ENCODE measurements around the gene SDK1. TPM values are rescaled to one million over a fixed set of nuclear protein-coding genes. Genes with fewer than 3 reads are reported as not detected.

Gene SDK1
- total and polyA plus RNA-seq, 2 donors (not counting 3 experiments of a cell fraction or from before 2014, with no cell fraction given): 1.6 to 3.9 TPM

- dilution Hi-C loops (cut with MboI; ENCODE audit: extremely low pct_ligation_motif_present, low sequenced_read_pairs): no loop called here
- Histone ChIP-seq H3K4me3 (replicated peaks in 1 of 3; ENCODE audit: insufficient read depth in 1 of 3, low read depth in 1 of 3, low read length in 3 of 3) (no peak overlapping the region), H3K4me1 (ENCODE audit: control insufficient read depth, extremely low read depth, insufficient read depth, low read length) (no peaks in the 10 kb centered on the region), H3K27ac (ENCODE audit: insufficient read depth, low read depth, low read length) (no peak overlapping the region), H4K20me1 (replicated peaks; ENCODE audit: control insufficient read depth, extremely low read depth, insufficient read depth, low read length) (no peaks in the 10 kb centered on the region), H3K9me1 (replicated peaks; ENCODE audit: control insufficient read depth, extremely low read depth, insufficient read depth, low read length) (no peaks in the 10 kb centered on the region), H2AFZ (ENCODE audit: low read depth, low read length) (no peak overlapping the region), H3K4me2 (ENCODE audit: insufficient read depth, low read length) (no peak overlapping the region), H3K36me3 (ENCODE audit: control insufficient read depth in 2 of 2, extremely low read depth in 1 of 2, insufficient read depth in 2 of 2, low read length in 2 of 2) (no peaks in the 10 kb centered on the region), H3K9me3 (replicated peaks; ENCODE audit: control insufficient read depth, insufficient read depth, low read length) (no peaks in the 10 kb centered on the region), H3K9ac (replicated peaks; ENCODE audit: extremely low read depth, insufficient read depth, low read length) (no peak overlapping the region), H3K27me3 (ENCODE audit: control insufficient read depth in 2 of 2, insufficient read depth in 2 of 2, low read length in 2 of 2) (no peaks in the 10 kb centered on the region), H3K79me2 (ENCODE audit: control insufficient read depth, insufficient read depth, low read length) (no peaks in the 10 kb centered on the region)
- no TSS peak for BruUV-seq (replicated peaks)
- intact Hi-C loops (cut with micrococcal nuclease): no loop called here
- DNase-seq (ENCODE audit: low read depth, low spot score) (no peak), FAIRE-seq (no peak)
- CTCF ChIA-PET: no interaction called here
- POLR2A ChIA-PET: no interaction called here
- TF ChIP-seq MYC (IDR thresholded peaks at IDR 0.05; ENCODE audit: low read depth, low read length) (no peak), MAX (IDR thresholded peaks at IDR 0.05; ENCODE audit: insufficient read depth, insufficient read length) (no peak), FOS (IDR thresholded peaks at IDR 0.05; ENCODE audit: borderline replicate concordance, insufficient read depth, low read length) (no peak), POLR2A (IDR thresholded peaks at IDR 0.05; ENCODE audit: low read depth, low read length) (no peak), EZH2 (IDR thresholded peaks at IDR 0.05; ENCODE audit: borderline replicate concordance, low read depth, low read length, severe bottlenecking) (no peak)
Measured at GRCh38 chr7:3486841-3487240, 185.8 kb downstream of the SDK1 start.

- DNase-seq (ENCODE audit: low read depth, low spot score) (no peak), FAIRE-seq (no peak)
- Histone ChIP-seq H3K9me1 (replicated peaks; ENCODE audit: control insufficient read depth, extremely low read depth, insufficient read depth, low read length) (no peaks in the 10 kb centered on the region), H3K4me2 (ENCODE audit: insufficient read depth, low read length) (no peak overlapping the region), H3K79me2 (ENCODE audit: control insufficient read depth, insufficient read depth, low read length) (no peaks in the 10 kb centered on the region), H2AFZ (ENCODE audit: low read depth, low read length) (no peak overlapping the region), H3K4me1 (ENCODE audit: control insufficient read depth, extremely low read depth, insufficient read depth, low read length) (peaks cover 12% of the 10 kb centered on the region), H4K20me1 (replicated peaks; ENCODE audit: control insufficient read depth, extremely low read depth, insufficient read depth, low read length) (no peaks in the 10 kb centered on the region), H3K27ac (ENCODE audit: insufficient read depth, low read depth, low read length) (no peak overlapping the region), H3K27me3 (ENCODE audit: control insufficient read depth in 2 of 2, insufficient read depth in 2 of 2, low read length in 2 of 2) (no peaks in the 10 kb centered on the region), H3K9me3 (replicated peaks; ENCODE audit: control insufficient read depth, insufficient read depth, low read length) (no peaks in the 10 kb centered on the region), H3K4me3 (replicated peaks in 1 of 3; ENCODE audit: insufficient read depth in 1 of 3, low read depth in 1 of 3, low read length in 3 of 3) (no peak overlapping the region), H3K9ac (replicated peaks; ENCODE audit: extremely low read depth, insufficient read depth, low read length) (no peak overlapping the region), H3K36me3 (ENCODE audit: control insufficient read depth in 2 of 2, extremely low read depth in 1 of 2, insufficient read depth in 2 of 2, low read length in 2 of 2) (no peaks in the 10 kb centered on the region)
- CTCF ChIA-PET: interaction anchor here (0.9 kb wide), 1 partner anchor 9 kb away, joined by 3 read pairs; no protein-coding TSS in a partner anchor
- BruUV-seq (replicated peaks): no TSS peak
- no peak for TF ChIP-seq JUN (IDR thresholded peaks at IDR 0.05; ENCODE audit: borderline replicate concordance, insufficient read depth, insufficient read length, low read depth)
- TF ChIP-seq GATA2 (IDR thresholded peaks at IDR 0.05; ENCODE audit: insufficient read depth, insufficient read length, low read depth, low read length): no peak
- TF ChIP-seq POLR2AphosphoS5 (IDR thresholded peaks at IDR 0.05; ENCODE audit: insufficient read depth, low read depth, low read length): no peak
- no peak for TF ChIP-seq MAX (IDR thresholded peaks at IDR 0.05; ENCODE audit: insufficient read depth, insufficient read length)
- TF ChIP-seq EZH2 (IDR thresholded peaks at IDR 0.05; ENCODE audit: borderline replicate concordance, low read depth, low read length, severe bottlenecking): no peak
- TF ChIP-seq CTCF (IDR thresholded peaks at IDR 0.05; ENCODE audit: extremely low read depth in 1 of 2, insufficient read depth in 1 of 2, low read depth in 1 of 2, low read length in 2 of 2): no peak
- TF ChIP-seq FOS (IDR thresholded peaks at IDR 0.05; ENCODE audit: borderline replicate concordance, insufficient read depth, low read length): no peak
- no peak for TF ChIP-seq POLR2A (IDR thresholded peaks at IDR 0.05; ENCODE audit: low read depth, low read length)
- no peak for TF ChIP-seq MYC (IDR thresholded peaks at IDR 0.05; ENCODE audit: low read depth, low read length)
- intact Hi-C loops (cut with micrococcal nuclease): no loop called here
- dilution Hi-C loops (cut with MboI; ENCODE audit: extremely low pct_ligation_motif_present, low sequenced_read_pairs): no loop called here
- POLR2A ChIA-PET: no interaction called here
Measured at GRCh38 chr7:3488829-3489228, 187.8 kb downstream of the SDK1 start.

All from endothelial cell of umbilical vein (primary cell).